Measurements from ENCODE around the gene HEMGN.

The HEMGN gene

DNA sequence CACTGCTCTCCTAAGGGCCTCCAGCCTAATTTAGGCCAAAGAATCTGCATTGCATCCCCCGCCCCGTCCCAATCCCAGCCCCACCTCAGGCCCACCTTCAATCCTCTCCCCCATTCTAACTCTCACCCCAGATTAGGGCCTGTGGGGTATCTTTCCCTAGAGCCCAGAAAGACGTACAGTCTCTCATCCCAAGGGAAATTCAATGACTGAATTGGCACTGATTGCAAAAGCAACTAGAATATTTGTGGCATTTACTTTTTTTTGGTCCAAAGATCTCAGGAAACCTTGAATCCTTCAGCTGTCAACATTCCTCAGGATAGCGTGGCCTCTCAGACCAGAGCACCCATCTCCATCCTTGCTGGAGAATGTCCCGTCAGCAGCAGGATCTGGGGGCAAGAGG is 46.2 kb downstream of the HEMGN start:
- DNase-seq: no peak

DNA sequence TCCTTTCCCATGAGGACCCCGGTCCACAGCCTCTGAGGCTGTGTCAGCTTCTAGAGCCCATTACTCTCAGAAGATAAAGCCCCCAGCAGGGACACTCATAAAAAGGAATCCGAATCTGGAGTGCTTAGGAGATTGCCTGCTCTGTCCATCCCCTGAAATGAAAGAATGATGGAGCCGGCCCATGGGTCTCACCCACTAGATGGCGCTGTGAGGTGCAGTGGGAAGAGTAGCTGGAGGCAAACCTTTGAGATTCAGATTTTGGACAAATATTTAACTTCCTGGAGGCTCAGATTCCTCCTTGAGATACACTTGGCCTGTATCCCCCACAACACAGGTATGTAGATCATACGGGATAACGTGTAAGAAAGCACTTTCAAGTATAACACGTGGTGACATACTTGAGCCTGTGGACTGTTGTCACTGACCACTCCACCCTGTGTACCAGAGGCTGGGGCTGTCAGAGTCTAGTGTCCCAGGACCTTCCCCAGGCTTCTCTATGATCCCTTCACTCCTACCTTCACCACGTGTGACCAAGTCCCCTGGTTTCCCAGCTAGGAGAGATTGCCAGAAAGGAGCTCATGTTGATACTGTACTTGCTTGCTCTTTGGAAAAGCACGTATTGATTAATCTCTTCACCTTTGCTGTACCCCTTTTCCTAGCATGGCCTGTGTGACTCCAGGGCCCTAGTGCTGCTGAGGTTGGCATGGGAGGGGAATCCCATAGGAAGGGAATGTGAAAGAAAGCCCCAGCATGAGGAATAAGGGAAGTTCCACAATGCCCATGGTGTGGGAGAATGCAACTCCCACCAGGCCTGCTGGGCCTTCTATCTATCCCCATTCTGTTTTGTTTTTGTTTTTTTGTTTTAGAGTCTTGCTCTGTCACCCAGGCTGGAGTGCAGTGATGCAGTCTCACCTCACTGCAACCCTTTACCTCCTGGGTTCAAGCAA is 47.8 kb downstream of the HEMGN start:
- peak; percentile 53 to 66 for DNase-seq

- no peak for DNase-seq
Observed at GRCh38 chr9:97880336-97880735, 57.6 kb downstream of the HEMGN start.
